ENCODE data around the gene MRPL33.

DNA sequence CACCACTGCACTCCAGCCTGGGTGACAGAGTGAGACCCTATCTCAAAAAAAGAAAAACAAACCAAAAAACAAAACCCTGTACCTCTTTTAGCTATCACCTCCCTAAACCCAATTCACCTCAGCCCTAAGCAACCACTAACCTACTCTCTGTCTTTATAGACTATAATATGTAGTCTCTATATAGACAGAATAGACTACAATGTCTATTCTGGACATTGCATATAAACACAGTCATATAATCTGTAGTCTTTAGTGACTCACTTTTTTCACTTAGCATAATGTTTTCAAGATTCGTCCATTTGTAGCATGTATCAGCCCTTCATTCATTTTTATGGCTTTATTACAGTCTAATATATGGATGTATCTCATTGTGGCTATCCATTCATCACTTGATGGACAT, 37.2 kb upstream of the MRPL33 start:
- TF ChIP-seq EGR1 (IDR thresholded peaks at IDR 0.05) (no peak), RAD21 (IDR thresholded peaks at IDR 0.05; ENCODE audit: low read depth) (no peak), CEBPB (IDR thresholded peaks at IDR 0.05) (no peak), EP300 (IDR thresholded peaks at IDR 0.05; ENCODE audit: borderline replicate concordance) (no peak), ZBTB7A (IDR thresholded peaks at IDR 0.05; ENCODE audit: low read depth) (no peak), TCF12 (IDR thresholded peaks at IDR 0.05; ENCODE audit: low read depth) (no peak), USF1 (IDR thresholded peaks at IDR 0.05) (no peak), YY1 (IDR thresholded peaks at IDR 0.05; ENCODE audit: low read depth) (no peak), FOXM1 (IDR thresholded peaks at IDR 0.05; ENCODE audit: borderline replicate concordance, low read depth) (no peak), CREB1 (IDR thresholded peaks at IDR 0.05; ENCODE audit: low read depth) (no peak), NFIC (IDR thresholded peaks at IDR 0.05) (no peak)
- TF ChIP-seq, protein P1, sequence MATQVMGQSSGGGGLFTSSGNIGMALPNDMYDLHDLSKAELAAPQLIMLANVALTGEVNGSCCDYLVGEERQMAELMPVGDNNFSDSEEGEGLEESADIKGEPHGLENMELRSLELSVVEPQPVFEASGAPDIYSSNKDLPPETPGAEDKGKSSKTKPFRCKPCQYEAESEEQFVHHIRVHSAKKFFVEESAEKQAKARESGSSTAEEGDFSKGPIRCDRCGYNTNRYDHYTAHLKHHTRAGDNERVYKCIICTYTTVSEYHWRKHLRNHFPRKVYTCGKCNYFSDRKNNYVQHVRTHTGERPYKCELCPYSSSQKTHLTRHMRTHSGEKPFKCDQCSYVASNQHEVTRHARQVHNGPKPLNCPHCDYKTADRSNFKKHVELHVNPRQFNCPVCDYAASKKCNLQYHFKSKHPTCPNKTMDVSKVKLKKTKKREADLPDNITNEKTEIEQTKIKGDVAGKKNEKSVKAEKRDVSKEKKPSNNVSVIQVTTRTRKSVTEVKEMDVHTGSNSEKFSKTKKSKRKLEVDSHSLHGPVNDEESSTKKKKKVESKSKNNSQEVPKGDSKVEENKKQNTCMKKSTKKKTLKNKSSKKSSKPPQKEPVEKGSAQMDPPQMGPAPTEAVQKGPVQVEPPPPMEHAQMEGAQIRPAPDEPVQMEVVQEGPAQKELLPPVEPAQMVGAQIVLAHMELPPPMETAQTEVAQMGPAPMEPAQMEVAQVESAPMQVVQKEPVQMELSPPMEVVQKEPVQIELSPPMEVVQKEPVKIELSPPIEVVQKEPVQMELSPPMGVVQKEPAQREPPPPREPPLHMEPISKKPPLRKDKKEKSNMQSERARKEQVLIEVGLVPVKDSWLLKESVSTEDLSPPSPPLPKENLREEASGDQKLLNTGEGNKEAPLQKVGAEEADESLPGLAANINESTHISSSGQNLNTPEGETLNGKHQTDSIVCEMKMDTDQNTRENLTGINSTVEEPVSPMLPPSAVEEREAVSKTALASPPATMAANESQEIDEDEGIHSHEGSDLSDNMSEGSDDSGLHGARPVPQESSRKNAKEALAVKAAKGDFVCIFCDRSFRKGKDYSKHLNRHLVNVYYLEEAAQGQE (IDR thresholded peaks at IDR 0.05; ENCODE audit: low read depth): no peak
- TF ChIP-seq, protein P2, sequence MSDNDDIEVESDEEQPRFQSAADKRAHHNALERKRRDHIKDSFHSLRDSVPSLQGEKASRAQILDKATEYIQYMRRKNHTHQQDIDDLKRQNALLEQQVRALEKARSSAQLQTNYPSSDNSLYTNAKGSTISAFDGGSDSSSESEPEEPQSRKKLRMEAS (IDR thresholded peaks at IDR 0.05): no peak

Data from Ishikawa (cell line).